D341Med (cell line): ENCODE results near the gene SIPA1L3.
"Not testable (repeated sequence)": the region's sequence is repeated elsewhere in the genome, so short reads cannot be mapped to it uniquely, and the experiment has no call there.

ENCODE experiments used
- DNase-seq: peaks from one replicate; pipeline ENCODE4 v3.0.0; 2012; ENCODE audit warnings: low spot score

SIPA1L3 gene

GRCh38 chr19:38216785-38217641 is 310.0 kb downstream of the SIPA1L3 start:
- DNase-seq, result no peak

GRCh38 chr19:38218204-38218603 is 311.2 kb downstream of the SIPA1L3 start:
- no peak for DNase-seq

- no peak for DNase-seq
Observed at GRCh38 chr19:38219221-38219620, 312.2 kb downstream of the SIPA1L3 start.

- DNase-seq, result no peak
Observed at GRCh38 chr19:38221421-38221820, 314.4 kb downstream of the SIPA1L3 start.

GRCh38 chr19:38221919-38222830 is 315.2 kb downstream of the SIPA1L3 start:
- no peak for DNase-seq

GRCh38 chr19:38223119-38223523 is 316.1 kb downstream of the SIPA1L3 start:
- no peak for DNase-seq

- no peak for DNase-seq
Observed at GRCh38 chr19:38223617-38224013, 316.6 kb downstream of the SIPA1L3 start.

GRCh38 chr19:38224014-38224862 is 317.2 kb downstream of the SIPA1L3 start, which contains the start of gene DPF1:
DPF1 (minus strand) TSS chr19:38224222; CDS start chr19:38224142, 80 bp downstream.
- peak; percentile 98 for DNase-seq

GRCh38 chr19:38224863-38225218 is 317.8 kb downstream of the SIPA1L3 start:
- DNase-seq, result not testable (repeated sequence)

- DNase-seq, result no peak
Observed at GRCh38 chr19:38227287-38228004, 320.4 kb downstream of the SIPA1L3 start.

- DNase-seq, result no peak
Observed at GRCh38 chr19:38228005-38228377, 321.0 kb downstream of the SIPA1L3 start.

GRCh38 chr19:38228491-38229439 is 321.8 kb downstream of the SIPA1L3 start:
- DNase-seq, result no peak

GRCh38 chr19:38229585-38230073 is 322.6 kb downstream of the SIPA1L3 start:
- DNase-seq, result peak; percentile 96

- not testable (repeated sequence) for DNase-seq
Observed at GRCh38 chr19:38230506-38231133, 323.6 kb downstream of the SIPA1L3 start.

- no peak for DNase-seq
Observed at GRCh38 chr19:38231918-38232317, 324.9 kb downstream of the SIPA1L3 start.

- DNase-seq, result peak; percentile 84
Observed at GRCh38 chr19:38233740-38234251, 326.8 kb downstream of the SIPA1L3 start.

- no peak for DNase-seq
Observed at GRCh38 chr19:38234615-38235014, 327.6 kb downstream of the SIPA1L3 start.

- no peak for DNase-seq
Observed at GRCh38 chr19:38239816-38240215, 332.8 kb downstream of the SIPA1L3 start.

- no peak for DNase-seq
Observed at GRCh38 chr19:38243279-38243673, 336.3 kb downstream of the SIPA1L3 start.
